ENCODE data around the gene FGF2.

FGF2 gene

DNA sequence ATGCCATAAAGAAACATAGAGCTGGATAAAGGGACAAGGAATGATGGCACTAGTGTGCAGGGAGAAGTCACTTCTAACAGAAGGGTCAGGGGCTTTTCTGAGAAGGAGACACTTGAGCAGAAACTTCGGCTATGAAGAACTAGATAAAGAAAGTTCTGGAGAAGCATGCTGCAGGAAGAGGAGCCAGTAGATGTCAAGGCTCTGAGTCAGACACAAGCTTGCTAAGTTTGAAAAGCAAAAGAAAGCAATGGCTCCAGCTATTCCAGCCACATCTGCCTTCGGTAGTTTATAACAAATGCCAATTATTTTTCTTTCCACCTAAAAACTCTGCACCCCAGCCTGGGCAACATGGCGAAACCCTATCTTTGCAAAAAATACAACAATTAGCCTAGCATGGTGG lies 88.3 kb downstream of the FGF2 start:
- in situ Hi-C loops (cut with MboI; ENCODE audit: low pct_unique_long_range_greater_than_20kb, low sequenced_read_pairs, unreplicated experiment), result loop anchor here (10.0 to 25.0 kb wide), 2 partner anchors 160 to 303 kb away; partner anchors contain the start of gene IL21
- no peak for DNase-seq (ENCODE audit: low spot score)

DNA sequence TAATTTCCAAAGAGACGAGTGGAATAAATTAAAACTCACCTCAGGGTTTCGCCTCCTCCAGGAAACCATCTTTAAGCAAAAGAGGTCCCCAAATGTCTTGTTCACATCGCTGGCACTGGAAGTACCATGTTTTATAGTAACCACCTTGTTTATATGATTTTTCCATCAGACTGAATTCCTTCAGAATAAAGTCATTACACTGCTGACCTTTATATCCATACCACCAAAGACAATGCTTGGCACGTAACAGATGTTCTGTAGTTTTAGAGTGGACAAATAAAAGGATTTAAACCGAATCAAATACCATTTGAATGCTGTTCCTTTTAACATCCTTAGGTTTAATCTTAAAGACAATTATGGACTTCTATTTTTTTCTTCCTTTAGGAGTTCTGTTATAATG lies 91.1 kb downstream of the FGF2 start:
- no peak for DNase-seq (ENCODE audit: low spot score)
- TF ChIP-seq, protein P1, sequence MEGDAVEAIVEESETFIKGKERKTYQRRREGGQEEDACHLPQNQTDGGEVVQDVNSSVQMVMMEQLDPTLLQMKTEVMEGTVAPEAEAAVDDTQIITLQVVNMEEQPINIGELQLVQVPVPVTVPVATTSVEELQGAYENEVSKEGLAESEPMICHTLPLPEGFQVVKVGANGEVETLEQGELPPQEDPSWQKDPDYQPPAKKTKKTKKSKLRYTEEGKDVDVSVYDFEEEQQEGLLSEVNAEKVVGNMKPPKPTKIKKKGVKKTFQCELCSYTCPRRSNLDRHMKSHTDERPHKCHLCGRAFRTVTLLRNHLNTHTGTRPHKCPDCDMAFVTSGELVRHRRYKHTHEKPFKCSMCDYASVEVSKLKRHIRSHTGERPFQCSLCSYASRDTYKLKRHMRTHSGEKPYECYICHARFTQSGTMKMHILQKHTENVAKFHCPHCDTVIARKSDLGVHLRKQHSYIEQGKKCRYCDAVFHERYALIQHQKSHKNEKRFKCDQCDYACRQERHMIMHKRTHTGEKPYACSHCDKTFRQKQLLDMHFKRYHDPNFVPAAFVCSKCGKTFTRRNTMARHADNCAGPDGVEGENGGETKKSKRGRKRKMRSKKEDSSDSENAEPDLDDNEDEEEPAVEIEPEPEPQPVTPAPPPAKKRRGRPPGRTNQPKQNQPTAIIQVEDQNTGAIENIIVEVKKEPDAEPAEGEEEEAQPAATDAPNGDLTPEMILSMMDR (IDR thresholded peaks at IDR 0.05; ENCODE audit: extremely low read depth, insufficient read depth, missing control alignments), result no peak
- in situ Hi-C loops (cut with MboI; ENCODE audit: low pct_unique_long_range_greater_than_20kb, low sequenced_read_pairs, unreplicated experiment), result loop anchor here (10.0 to 25.0 kb wide), 2 partner anchors 163 to 305 kb away; partner anchors contain the start of gene IL21

More for the DNA sequence above, 88.3 kb downstream of the FGF2 start:
- TF ChIP-seq, protein P1 (IDR thresholded peaks at IDR 0.05; ENCODE audit: extremely low read depth, insufficient read depth, missing control alignments), result no peak

DNA sequence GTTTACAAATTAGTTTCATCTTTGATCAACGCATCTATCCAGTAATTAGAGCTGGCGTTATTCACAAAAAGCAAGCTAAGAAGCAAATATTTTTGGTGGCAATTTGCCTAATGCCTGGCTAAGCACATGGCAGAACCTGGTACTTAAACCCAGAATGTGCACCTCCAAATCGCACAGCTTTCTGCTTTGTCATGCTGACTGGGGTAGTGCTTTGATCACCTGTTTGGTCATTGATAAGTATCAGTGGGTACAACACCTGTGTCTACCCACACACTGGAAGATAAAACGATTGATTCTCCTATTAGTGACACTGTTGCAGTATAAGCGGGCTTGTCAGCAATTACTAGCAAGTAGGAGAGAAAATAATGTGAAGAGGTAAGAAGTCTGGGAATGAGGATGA lies 93.8 kb downstream of the FGF2 start:
- DNase-seq (ENCODE audit: low spot score), result no peak
- in situ Hi-C loops (cut with MboI; ENCODE audit: low pct_unique_long_range_greater_than_20kb, low sequenced_read_pairs, unreplicated experiment), result loop anchor here (25.0 kb wide), 1 partner anchor 308 kb away; the partner anchor contains the start of gene IL21
- TF ChIP-seq, protein P1 (IDR thresholded peaks at IDR 0.05; ENCODE audit: extremely low read depth, insufficient read depth, missing control alignments), result no peak

DNA sequence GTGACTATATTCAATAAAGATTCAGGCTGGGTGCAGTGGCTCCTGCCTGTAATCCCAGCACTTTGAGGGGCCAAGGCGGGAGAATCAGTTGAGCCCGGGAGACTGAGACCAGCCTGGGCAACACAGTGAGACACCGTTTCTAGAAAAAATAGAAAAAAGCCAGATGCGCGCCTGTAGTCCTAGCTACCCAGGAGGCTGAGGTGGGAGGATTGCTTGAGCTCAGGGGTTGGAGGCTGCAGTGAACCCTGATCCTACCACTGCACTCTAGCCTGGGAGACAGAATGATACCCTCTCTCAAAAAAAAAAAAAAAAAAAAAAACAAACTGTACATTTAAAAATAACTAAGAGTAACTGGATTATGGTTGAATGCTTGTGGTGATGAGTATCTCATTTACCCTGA lies 94.7 kb downstream of the FGF2 start:
- in situ Hi-C loops (cut with MboI; ENCODE audit: low pct_unique_long_range_greater_than_20kb, low sequenced_read_pairs, unreplicated experiment), result loop anchor here (25.0 kb wide), 1 partner anchor 309 kb away; the partner anchor contains the start of gene IL21
- no peak for DNase-seq (ENCODE audit: low spot score)
- TF ChIP-seq, protein P1 (IDR thresholded peaks at IDR 0.05; ENCODE audit: extremely low read depth, insufficient read depth, missing control alignments), result no peak

DNA sequence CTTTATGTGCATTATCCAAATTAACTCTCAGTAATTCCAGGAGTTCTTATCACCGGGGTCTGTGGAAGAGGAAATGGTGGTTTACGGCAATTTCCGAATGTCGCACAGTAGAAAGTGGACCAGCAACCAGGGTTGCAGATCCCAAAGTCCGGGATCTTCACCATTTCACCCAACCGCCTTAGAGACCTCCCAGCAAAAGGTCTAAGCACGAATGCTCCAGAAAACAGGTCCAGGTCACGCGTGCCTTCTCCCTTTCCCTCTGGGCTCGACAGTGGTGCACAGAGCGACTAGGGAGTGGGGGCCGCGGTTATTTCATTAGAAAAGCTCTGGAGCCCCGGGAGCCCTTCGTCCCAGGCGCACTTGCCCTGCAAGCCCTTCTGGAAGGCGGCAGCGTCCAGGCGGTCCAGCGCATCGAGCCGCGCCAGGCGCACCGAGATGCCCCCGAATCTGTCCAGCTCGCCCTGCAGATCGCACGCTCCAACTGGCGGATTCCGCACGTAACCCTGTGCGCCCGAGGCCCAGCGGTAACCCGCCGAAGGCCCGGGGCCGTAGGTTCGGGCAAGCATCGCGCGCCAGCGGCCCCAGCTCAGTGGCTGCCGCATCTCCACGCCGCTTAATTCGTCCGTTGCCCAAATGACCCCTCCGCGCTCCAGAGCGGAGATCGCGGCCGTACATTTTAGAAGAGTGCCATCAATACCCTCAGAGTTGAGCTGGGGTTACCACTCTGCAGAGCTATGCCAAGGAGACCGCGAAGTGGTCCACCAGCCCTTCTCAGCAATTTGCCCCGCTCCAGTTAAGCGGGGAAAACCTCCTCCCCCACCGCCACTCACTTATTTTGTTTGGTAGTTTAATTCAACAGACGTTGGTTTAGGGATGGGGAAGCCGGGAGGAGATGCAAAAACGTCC lies 95.6 kb downstream of the FGF2 start, which contains the start of gene NUDT6:
Gene NUDT6 (minus strand): TSS at position 627 of the 906 bp plus-strand sequence. CDS start 25 bp downstream, at position 602.
- in situ Hi-C loops (cut with MboI; ENCODE audit: low pct_unique_long_range_greater_than_20kb, low sequenced_read_pairs, unreplicated experiment), result loop anchor here (25.0 kb wide), 1 partner anchor 310 kb away; the partner anchor contains the start of gene IL21
- DNase-seq (ENCODE audit: low spot score), result peak; percentile 54
- TF ChIP-seq, protein P1 (IDR thresholded peaks at IDR 0.05; ENCODE audit: extremely low read depth, insufficient read depth, missing control alignments), result no peak

DNA sequence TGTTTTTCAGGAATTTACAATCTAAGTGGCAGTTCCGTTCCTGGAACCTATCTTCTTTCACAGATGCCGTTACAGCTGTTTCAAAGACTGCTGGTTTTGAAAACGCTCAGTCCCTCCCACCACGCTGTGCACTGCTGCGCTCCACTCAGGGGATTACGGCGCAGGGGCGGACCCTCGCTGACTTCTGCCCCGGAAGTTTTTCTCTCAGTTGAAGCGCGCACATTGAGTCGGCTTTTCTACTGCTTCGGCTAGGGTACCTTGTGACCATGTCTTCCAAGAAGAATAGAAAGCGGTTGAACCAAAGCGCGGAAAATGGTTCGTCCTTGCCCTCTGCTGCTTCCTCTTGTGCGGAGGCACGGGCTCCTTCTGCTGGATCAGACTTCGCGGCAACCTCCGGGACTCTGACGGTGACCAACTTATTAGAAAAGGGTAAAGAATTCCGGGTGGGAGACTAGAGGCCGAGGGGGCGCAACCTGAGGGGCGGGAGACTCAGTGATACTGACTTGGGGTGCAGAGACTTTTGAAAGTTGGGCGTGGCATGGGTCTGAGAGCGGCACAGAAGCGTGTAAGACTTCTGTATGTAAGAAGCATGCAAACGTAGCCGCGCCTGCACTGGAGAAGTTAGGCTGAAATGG lies 96.4 kb downstream of the FGF2 start:
- in situ Hi-C loops (cut with MboI; ENCODE audit: low pct_unique_long_range_greater_than_20kb, low sequenced_read_pairs, unreplicated experiment), result loop anchor here (25.0 kb wide), 1 partner anchor 311 kb away; the partner anchor contains the start of gene IL21
- TF ChIP-seq, protein P1 (IDR thresholded peaks at IDR 0.05; ENCODE audit: extremely low read depth, insufficient read depth, missing control alignments), result no peak
- DNase-seq (ENCODE audit: low spot score), result peak; percentile 86

All from GM13977 (cell line).